Measurements from ENCODE around the gene SLC30A2. TPM values are rescaled to one million over a fixed set of nuclear protein-coding genes. Genes with fewer than 3 reads are reported as not detected.

SLC30A2 gene
- total and polyA plus RNA-seq, 9 of the 15 experiments (the other 6 are each of a cell fraction or from before 2014, with no cell fraction given): 0.01 to 0.18 (median 0.06) TPM; not detected in 3

DNA sequence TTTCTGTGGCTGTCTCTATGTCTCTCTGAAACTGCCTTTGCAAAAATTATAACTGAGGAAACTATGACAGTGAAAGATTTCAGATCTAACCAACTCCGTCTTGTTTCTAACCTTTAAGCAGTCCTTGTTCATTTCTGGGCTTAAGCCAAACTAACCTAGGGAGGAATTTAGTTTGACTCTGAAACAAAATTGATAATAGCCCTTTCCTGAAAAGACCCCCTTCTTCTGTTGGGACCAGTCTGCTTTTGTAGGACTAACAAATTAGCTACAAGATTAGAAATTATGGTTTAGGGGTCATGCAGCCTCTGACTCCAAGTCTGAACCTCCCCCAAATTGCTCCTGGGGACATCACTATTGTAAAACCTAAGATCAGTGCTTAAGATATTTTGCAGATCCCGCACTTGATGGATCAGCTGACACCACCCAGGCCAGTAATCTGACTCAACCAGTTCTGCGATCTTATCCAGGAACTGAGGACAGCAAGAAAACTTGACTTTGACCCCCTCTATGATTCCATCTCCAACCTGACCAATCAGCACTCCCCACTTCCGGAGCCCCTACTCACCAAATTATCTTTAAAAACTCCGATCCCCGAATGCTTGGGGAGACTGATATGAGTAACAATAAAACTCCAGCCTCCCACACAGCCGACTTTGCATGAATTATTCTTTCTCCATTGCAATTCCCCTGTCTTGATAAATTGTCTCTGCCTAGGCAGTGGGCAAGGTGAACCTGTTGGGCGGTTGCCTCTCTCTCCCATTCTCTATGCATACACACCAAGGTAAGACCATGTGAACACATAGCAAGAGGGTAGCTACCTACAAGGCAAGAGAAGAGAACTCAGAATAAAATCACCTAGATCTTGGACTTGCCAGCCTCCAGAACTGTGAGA, 32.6 kb upstream of the SLC30A2 start (continued):
- TF ChIP-seq POU5F1 (IDR thresholded peaks at IDR 0.05; ENCODE audit: borderline replicate concordance, low read depth, low read length, partially characterized antibody): no peak
- no peak for TF ChIP-seq PCBP2 (IDR thresholded peaks at IDR 0.05; ENCODE audit: low read depth, low read length, poor library complexity, severe bottlenecking)
- TF ChIP-seq ZNF507 (tag; conservative IDR thresholded peaks at IDR 0.05): no peak
- no peak for TF ChIP-seq GATAD2A (IDR thresholded peaks at IDR 0.05)
- TF ChIP-seq CBX8 (IDR thresholded peaks at IDR 0.05; ENCODE audit: borderline replicate concordance, extremely low read depth, low read depth, low read length, poor library complexity, severe bottlenecking): no peak
- no peak for TF ChIP-seq SRSF1 (IDR thresholded peaks at IDR 0.05; ENCODE audit: low read depth, low read length)
- TF ChIP-seq ZNF696 (CRISPR knock-in tag; conservative IDR thresholded peaks at IDR 0.05): no peak
- no peak for TF ChIP-seq EHMT2 (IDR thresholded peaks at IDR 0.05)
- TF ChIP-seq, protein P1, sequence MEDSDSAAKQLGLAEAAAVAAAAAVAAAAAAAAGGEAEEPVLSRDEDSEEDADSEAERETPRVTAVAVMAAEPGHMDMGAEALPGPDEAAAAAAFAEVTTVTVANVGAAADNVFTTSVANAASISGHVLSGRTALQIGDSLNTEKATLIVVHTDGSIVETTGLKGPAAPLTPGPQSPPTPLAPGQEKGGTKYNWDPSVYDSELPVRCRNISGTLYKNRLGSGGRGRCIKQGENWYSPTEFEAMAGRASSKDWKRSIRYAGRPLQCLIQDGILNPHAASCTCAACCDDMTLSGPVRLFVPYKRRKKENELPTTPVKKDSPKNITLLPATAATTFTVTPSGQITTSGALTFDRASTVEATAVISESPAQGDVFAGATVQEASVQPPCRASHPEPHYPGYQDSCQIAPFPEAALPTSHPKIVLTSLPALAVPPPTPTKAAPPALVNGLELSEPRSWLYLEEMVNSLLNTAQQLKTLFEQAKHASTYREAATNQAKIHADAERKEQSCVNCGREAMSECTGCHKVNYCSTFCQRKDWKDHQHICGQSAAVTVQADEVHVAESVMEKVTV (CRISPR knock-in tag; IDR thresholded peaks at IDR 0.05): no peak
- TF ChIP-seq ATF1 (CRISPR knock-in tag; IDR thresholded peaks at IDR 0.05): no peak
- TF ChIP-seq ATF1 (tag; IDR thresholded peaks at IDR 0.05): no peak
- TF ChIP-seq POLR2B (IDR thresholded peaks at IDR 0.05; ENCODE audit: low read depth, partially characterized antibody): no peak
- no peak for TF ChIP-seq ELF1 (tag; IDR thresholded peaks at IDR 0.05)
- TF ChIP-seq, protein P2, sequence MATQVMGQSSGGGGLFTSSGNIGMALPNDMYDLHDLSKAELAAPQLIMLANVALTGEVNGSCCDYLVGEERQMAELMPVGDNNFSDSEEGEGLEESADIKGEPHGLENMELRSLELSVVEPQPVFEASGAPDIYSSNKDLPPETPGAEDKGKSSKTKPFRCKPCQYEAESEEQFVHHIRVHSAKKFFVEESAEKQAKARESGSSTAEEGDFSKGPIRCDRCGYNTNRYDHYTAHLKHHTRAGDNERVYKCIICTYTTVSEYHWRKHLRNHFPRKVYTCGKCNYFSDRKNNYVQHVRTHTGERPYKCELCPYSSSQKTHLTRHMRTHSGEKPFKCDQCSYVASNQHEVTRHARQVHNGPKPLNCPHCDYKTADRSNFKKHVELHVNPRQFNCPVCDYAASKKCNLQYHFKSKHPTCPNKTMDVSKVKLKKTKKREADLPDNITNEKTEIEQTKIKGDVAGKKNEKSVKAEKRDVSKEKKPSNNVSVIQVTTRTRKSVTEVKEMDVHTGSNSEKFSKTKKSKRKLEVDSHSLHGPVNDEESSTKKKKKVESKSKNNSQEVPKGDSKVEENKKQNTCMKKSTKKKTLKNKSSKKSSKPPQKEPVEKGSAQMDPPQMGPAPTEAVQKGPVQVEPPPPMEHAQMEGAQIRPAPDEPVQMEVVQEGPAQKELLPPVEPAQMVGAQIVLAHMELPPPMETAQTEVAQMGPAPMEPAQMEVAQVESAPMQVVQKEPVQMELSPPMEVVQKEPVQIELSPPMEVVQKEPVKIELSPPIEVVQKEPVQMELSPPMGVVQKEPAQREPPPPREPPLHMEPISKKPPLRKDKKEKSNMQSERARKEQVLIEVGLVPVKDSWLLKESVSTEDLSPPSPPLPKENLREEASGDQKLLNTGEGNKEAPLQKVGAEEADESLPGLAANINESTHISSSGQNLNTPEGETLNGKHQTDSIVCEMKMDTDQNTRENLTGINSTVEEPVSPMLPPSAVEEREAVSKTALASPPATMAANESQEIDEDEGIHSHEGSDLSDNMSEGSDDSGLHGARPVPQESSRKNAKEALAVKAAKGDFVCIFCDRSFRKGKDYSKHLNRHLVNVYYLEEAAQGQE (IDR thresholded peaks at IDR 0.05; ENCODE audit: borderline replicate concordance): peak; percentile 17; the same call in 1 of the 2 replicates
- TF ChIP-seq, protein P2 (CRISPR knock-in tag; IDR thresholded peaks at IDR 0.05; ENCODE audit: low read depth): no peak
- TF ChIP-seq CEBPB (tag; IDR thresholded peaks at IDR 0.05): no peak
- TF ChIP-seq FOXM1 (IDR thresholded peaks at IDR 0.05; ENCODE audit: low read depth): no peak
- TF ChIP-seq FOXM1 (CRISPR knock-in tag; IDR thresholded peaks at IDR 0.05; ENCODE audit: low read depth): no peak
- no peak for TF ChIP-seq SMAD1 (IDR thresholded peaks at IDR 0.05; ENCODE audit: low read depth, low read length, partially characterized antibody)
